GM21528 (cell line): Measurements from ENCODE around the gene GDF15.
A peak's percentile ranks its signal among the peaks of the same experiment; 100 is the strongest.
"Not testable (repeated sequence)": the region's sequence is repeated elsewhere in the genome, so short reads cannot be mapped to it uniquely, and the experiment has no call there.

ENCODE experiments used
- ATAC-seq: cut with Tn5 transposase; IDR thresholded peaks from one replicate; pipeline ENCODE4 v1.9.1; 2021; ENCODE audit warnings: mild to moderate bottlenecking, moderate library complexity; ENCODE audit not compliant: unreplicated experiment, low FRiP score

The GDF15 gene

DNA sequence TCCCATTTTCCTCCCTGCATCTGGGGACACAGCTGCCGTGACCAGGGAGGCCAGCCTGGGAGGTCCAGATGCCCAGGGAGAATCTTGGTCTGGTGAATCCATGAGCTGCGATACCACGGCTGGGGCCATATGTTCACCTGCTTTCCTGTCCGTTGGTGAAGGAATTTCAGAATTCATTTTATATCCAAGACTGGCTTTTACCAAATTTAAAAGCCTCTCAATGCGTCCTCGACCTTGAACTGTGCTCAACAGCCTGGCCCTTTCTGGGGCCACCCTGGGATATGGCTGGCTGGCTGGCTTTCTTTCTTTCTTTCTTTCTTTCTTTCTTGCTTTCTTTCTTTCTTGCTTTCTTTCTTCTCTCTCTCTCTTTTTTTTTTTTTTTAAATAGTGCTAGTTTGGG lies 22.2 kb upstream of the GDF15 start:
- ATAC-seq, result no peak

- not testable (repeated sequence) for ATAC-seq
Observed at GRCh38 chr19:18364277-18364825, 21.6 kb upstream of the GDF15 start.

DNA sequence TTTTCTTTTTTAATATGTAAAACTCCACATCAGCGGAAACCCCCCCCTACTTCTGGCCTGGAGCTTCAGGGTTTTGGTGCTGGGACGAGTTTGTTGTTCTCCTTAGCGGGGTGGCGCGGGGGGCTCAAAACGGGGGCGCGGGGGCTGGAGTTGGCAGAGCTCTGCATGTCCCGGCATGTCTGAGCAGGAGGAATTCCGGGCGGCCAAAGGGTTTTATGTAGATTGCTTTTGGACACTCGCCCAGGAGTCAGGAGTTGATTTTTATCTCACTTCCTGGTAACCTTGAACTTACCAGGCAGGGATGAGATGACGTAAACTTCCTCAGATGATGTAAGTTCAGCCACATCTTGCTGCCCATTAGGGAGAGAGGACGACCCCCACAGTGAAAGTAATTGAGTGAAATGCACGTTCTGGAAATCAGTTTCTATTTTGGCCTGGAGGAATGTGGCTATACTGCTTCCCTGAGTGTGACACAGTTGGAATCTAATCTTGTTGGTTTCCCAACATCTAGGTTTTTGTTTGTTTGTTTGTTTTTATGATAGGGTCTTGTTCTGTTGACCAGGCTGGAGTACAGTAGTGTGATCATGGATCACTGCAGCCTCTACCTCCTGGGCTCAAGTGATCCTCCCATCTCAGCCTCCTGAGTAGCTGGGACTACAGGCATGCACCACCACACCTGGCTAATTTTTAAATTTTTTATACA lies 21.0 kb upstream of the GDF15 start:
- no peak for ATAC-seq

- ATAC-seq, result no peak
Observed at GRCh38 chr19:18366021-18366435, 19.9 kb upstream of the GDF15 start.

DNA sequence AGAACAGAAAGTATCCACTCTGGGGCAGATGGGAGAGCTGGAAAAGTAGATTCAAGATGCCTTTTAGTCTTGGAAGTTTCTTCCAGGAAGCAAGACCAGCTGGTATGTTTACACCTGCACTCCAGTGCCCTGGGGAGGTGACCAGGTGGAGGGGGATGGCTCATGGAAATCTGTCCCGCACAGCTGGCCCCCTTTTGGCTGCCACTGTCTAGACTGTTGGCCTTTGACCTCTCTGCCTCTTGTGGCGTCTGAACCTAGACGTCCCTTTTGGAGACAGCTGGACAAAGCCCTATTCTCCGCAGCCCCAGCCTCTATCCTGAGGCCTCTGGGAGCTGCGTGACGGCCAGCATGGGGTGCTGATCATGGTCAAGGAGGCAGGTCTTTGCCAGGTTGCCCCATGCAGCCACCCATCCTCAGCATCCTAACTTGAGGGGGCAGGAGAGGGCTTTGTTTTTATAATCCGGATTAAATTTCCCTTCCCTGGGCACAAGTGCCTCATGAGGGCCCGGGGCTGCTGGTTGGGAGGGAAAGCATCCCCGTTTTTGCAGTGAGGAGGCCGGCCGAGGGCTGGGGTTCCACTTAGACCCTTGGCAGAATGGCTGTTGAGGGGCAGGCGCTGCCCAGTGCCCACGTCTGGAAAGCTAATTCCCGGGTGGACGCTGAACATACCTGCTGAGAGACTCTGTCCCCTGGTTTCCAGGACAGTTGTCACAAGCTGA lies 17.3 kb upstream of the GDF15 start:
- no peak for ATAC-seq

DNA sequence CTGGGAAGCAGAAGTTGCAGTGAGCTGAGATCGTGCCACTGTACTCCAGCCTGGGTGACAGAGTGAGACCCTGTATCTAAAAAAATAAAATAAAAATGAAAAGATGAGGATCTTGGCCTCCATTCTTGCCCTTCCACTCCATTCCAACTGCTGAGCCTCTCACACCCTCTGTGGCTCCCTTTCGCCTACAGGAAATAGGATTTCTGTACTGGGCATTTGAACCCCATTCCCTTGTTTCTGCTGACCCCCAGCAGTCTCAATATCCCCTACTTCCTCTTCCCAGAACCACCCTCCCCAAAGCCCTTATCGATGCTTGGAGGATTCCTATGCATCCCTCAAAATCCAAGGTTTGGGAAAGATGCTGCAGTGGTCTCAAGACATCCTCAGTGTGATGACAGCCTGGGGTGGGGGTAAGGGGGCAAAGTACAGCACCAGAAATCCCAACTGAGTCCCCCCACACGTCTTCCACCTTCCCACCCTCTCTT lies 12.5 kb upstream of the GDF15 start:
- no peak for ATAC-seq

DNA sequence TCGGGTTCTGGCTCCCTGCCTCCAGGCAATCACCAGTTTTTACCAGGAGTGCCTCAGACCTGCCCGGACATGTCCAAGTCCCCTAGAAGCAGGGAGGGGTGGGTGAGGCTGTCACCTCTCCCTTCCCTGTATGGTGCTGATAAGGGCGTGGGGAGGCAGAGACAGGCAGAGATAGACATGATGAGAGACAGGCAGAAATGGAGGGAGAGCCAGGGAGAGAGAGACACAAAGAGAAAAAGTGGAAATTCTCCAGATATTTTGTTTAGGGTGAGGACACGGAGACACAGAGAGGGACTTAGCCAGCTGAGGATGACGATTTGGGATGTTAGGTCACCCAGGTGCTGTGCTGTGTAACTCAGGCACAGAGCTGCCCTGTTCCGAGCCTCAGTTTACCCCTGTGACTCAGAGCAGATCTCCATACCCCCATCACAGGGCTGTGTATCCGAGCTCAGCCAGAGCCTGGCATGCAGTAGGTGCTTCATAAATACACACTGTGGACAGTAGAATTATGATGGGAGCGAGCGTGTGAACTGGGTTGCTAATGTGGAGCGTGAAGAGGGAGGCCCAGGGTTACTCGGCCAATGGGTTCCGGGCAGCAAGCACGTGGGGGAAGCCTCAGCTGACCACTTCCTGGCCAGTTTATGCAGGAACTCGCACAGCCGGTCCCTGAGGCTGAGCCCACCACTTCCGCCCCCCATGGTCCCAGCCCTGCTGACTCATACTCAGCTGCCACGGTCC lies 11.9 kb upstream of the GDF15 start:
- ATAC-seq, result peak; percentile 52

GRCh38 chr19:18377026-18377425 lies 8.9 kb upstream of the GDF15 start:
- no peak for ATAC-seq

DNA sequence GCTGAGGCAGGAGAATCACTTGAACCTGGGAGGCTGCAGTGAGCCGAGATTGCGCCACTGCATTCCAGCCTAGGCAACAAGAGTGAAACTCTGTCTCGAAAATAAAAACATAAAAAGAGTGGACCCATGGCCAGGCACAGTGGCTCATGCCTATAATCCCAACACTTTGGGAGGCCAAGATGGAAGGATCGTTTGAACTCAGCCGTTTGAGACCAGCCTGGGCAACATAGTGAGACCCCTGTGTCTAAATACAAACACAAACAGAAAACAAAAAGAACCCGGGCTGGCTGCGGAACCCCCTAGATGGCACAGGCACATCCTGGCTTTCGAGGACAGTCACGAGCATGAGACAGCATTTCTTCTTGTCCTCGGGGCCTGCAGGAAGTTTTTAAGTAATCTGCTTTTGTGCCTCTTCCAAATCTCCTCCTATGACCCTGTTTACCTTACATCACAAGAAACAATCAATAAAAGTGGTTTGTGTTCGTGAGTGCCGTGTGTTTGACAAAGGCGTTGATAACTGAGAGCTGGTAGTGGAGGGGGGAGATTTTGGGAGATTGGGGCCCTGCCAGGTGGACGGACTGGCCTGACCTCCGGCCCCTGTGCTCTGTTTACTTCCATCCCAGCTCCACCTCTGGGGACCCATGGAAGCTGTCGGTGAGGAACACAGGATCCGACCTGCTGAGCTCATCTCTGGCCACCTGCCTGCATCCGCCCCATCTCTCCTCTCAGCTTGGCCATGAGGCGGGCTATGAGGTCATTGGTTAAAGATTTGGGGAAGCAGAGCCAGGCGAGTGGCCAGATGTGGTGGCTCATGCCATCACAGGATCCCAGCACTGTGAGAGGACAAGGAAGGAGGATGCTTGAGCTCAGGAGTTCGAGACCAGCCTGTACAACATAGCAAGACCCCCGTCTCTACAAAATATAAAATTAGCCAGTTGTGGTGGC lies 5.9 kb upstream of the GDF15 start:
- no peak for ATAC-seq

- ATAC-seq, result no peak
Observed at GRCh38 chr19:18380843-18381242, 5.1 kb upstream of the GDF15 start.

GRCh38 chr19:18383622-18384021 lies 2.3 kb upstream of the GDF15 start:
- ATAC-seq, result not testable (repeated sequence)

- no peak for ATAC-seq
Observed at GRCh38 chr19:18384775-18385174, 1.2 kb upstream of the GDF15 start.

GRCh38 chr19:18385359-18385674 lies 641 bp upstream of the GDF15 start:
- no peak for ATAC-seq

DNA sequence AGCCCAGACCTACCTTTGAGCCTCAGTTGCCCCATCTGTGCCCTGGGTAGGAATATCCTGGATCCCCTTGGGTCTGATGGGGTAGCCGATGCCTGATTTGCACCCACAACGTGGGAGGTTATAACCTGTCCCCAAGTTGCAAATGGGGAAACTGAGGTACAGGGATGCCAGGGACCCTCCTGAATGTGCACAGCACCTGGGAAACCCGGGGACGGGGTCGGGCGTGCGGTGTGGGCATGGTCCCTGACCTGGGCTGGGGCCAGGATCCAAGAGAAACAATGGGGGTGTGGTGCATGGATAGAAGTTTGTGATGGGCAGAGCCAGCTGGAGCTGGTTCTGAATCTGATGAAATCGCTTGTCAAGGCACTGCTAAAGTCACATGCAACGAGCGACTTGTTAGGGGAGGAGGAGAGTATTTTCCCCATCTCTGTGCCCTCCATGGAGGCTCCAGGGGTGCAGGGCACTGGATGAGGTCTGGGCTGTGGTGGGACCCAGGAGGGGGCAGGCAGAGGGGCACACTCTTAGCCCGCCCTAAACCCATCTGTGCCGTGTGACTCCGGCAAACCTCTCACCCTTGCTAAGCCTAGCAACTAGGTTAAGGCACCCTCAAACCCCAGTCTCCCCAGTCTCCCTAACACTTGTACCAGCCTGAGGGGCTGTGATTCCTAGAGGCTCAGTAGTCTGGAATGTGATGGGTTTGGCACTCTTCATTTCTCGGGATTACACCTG lies 749 bp downstream of the GDF15 start:
- no peak for ATAC-seq

DNA sequence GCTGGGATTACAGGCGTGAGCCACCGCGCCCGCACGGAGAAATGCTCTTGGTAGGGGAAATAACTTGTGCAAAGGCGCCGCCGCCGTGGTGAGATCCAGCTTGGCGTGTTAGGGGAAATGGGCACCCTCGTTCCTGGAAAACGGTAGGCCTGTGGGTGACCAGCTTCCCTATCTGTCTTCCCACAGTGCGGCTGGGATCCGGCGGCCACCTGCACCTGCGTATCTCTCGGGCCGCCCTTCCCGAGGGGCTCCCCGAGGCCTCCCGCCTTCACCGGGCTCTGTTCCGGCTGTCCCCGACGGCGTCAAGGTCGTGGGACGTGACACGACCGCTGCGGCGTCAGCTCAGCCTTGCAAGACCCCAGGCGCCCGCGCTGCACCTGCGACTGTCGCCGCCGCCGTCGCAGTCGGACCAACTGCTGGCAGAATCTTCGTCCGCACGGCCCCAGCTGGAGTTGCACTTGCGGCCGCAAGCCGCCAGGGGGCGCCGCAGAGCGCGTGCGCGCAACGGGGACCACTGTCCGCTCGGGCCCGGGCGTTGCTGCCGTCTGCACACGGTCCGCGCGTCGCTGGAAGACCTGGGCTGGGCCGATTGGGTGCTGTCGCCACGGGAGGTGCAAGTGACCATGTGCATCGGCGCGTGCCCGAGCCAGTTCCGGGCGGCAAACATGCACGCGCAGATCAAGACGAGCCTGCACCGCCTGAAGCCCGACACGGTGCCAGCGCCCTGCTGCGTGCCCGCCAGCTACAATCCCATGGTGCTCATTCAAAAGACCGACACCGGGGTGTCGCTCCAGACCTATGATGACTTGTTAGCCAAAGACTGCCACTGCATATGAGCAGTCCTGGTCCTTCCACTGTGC lies 2.4 kb downstream of the GDF15 start:
- ATAC-seq, result no peak

DNA sequence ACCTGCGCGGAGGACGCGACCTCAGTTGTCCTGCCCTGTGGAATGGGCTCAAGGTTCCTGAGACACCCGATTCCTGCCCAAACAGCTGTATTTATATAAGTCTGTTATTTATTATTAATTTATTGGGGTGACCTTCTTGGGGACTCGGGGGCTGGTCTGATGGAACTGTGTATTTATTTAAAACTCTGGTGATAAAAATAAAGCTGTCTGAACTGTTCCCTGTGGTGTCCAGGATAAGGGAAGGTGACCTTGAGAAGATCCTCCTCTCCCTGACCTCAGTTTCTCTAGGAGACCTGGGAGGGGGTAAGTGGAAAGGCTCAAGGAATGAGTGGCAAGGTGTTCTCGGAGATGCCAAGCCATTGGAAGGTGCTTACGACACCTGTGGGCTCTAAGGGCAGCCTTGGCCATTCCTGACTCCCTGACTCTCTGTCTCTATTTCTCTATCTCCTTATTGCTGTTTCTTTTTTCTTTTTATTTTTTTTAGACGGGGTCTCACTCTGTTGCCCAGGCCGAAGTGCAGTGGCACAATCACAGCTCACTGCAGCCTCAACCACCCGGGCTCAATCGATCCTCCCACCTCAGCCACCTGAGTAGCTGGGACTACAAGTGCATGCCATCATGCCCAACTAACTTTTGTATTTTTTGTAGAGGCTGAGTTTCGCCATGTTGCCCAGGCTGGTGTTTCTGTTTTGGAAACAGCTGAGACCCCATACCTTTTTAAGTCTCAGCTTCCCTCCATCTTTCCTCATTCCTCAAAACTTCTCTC lies 3.2 kb downstream of the GDF15 start:
- ATAC-seq, result no peak

- ATAC-seq, result no peak
Observed at GRCh38 chr19:18389726-18390064, 3.7 kb downstream of the GDF15 start.
